UCSD-AML1 (cell line): Measurements from ENCODE around the gene SLC34A3.
"Not testable (repeated sequence)": the region's sequence is repeated elsewhere in the genome, so short reads cannot be mapped to it uniquely, and the experiment has no call there.

Experiments
- DNase-seq: peaks from one replicate; lab custom pipeline; 2025; ENCODE audit not compliant: unreplicated experiment; lab: John Stamatoyannopoulos, UW

The SLC34A3 gene

GRCh38 chr9:137228968-137229896, 1.5 kb upstream of the SLC34A3 start:
- no peak for DNase-seq

DNA sequence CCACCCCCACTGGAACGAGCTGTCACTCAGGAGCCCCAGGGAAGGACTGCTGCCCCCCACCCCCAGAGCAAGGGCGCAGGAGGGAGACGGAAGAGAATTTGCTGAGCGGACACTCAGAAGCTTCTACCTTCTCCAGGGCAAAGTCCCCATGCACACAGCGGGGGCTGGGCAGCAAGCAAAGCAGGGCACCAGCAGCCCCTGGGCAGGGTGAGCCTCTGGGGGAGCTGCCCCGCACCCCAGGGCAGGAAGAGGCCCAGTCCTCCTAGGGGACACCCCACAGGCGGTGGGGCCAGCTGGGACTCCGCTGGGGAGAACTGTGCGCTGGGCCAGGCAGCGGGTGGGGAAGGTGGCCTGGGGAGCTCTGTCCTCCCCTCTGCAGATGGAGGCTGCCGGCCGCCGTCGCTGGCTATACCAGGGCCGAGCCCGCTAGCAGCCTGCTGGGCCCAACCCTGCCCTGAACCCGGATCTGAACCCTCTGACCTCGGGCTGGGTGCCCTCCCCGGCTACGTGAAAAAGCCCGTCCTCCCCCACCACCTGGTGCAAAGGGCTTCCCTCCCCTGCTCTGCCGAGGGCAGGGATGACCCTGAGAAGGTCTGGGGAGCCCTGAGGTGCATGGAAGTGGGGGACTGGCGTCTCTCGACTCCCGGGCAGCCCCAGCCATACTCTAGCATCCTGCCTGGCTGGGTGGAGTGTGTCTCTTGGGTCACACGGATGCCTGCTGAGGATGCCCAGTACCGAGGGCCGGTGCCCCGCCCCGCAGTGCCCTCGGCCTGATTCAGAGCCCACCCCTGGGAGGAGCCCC, 597 bp upstream of the SLC34A3 start:
- no peak for DNase-seq

DNA sequence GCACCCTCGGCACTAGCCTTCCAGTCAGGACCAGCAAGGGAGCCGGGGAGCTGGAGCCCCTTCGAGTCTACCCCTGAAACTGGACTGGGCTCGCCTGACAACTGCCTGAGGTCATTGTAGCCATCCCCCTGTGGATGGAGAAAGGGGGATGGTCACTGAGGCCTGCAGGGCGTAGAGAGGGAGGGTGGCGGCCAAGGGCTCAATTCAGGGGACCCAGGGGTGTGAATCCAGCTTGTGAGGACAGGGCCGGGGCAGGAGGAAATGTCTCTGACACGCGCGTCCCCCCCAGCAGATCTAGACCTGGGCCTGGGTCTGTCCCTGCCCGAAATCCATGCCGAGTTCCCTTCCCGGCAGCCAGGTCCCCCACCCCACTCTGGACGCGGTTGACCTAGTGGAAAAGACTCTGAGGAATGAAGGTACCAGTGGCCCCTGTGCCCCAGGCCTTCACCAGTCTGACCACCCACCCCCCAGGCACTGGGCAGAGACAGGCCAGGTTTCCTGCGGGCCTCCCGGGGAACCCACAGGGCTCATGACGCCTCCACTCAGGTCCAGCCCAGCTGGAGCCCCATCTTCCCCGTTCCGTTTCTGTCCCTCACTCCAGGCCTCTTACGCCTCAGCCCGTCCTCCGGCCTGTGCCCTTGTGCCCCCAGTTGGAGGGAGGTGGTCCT, 805 bp downstream of the SLC34A3 start:
- DNase-seq: no peak

- DNase-seq: no peak
Observed at GRCh38 chr9:137232101-137232500, 1.4 kb downstream of the SLC34A3 start.

- DNase-seq: no peak
Observed at GRCh38 chr9:137232510-137232909, 1.8 kb downstream of the SLC34A3 start.

DNA sequence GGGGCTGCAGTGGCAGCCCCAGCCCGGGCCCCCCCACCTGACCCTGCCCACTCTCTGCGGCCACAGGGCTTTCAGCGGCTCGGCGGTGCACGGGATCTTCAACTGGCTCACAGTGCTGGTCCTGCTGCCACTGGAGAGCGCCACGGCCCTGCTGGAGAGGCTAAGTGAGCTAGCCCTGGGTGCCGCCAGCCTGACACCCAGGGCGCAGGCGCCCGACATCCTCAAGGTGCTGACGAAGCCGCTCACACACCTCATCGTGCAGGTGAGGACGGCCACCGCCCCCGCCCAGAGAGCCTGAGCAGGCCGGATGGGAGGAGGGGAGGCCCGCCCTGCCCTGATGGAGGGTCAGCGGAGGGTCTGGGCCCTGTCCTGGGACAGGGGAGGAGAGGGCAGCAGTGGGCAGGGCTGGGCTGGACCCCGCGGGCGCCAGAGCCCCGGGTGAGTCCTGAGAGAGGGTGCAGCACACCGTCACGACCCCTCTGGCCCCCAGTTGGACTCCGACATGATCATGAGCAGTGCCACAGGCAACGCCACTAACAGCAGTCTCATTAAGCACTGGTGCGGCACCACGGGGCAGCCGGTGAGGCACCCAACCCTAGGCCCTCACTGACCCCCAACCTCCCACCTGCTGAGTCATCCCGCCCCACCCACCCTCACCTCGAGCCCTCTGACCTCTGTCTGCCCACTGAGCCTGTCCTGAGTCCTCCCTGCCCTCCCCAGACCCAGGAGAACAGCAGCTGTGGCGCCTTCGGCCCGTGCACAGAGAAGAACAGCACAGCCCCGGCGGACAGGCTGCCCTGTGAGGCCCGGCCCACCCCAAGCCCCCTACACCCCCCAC, 2.7 kb downstream of the SLC34A3 start:
- DNase-seq: no peak

GRCh38 chr9:137234055-137234697, 3.5 kb downstream of the SLC34A3 start:
- DNase-seq: no peak

DNA sequence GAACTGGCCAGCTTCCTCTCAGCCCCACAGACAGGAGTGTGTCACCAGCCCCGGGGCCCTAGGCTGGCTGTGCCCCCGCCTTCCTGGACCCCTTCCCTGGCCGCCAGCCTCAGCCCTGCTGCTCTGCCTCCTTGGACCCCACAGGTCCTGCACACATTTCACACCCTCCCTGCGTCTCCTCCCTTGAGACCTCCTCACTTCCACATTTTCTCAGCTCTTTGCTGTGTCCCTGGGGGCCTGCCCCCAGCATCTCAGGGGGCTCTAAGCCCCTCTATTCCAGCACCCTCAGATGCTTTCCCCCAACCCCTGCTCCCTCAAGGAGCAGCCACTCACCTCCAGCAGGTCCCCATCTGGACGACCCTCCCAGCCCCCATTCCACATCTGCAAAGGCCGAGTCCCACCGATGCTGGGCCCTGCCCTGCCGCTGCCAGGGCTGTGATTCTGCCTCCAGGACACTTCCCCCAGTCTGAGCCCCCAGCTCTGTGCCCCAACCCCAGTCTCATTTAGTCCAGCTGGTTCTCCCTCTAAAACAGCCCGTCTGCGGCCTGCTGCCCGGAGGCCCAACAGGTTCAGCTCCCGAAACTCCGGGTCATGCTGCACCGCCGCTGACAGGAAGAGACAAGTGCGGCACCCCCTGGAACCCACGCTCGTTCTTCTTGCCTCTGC, 4.2 kb downstream of the SLC34A3 start:
- no peak for DNase-seq

DNA sequence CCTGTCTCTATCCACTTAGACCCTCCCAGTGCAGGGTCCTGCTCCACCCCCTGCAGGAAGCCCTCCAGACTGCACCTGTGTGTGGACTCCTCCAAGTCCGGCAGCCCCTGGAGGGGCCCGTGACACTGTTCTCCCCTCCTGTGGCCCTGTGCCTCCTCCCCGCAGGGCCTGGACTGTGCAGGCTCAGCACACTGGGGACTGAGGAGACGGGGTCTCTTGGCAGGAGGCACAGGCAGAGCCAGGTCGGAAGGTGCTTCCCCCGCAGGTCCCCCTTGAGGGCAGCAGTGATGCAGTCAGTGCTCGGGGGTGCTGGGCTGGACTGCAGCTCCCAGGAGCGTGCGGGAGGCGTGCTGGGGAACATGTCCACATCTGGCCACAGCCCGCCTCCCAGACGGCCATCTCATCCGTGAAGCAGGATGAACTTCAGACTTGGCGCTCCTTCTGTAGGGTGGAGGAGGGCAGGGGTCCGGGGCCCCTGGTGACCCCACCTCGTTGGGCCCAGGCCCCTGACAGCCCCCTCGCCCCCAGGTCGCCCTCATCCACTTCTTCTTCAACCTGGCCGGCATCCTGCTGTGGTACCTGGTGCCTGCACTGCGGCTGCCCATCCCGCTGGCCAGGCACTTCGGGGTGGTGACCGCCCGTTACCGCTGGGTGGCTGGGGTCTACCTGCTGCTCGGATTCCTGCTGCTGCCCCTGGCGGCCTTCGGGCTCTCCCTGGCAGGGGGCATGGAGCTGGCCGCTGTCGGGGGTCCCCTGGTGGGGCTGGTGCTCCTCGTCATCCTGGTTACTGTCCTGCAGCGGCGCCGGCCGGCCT, 4.9 kb downstream of the SLC34A3 start:
- no peak for DNase-seq

DNA sequence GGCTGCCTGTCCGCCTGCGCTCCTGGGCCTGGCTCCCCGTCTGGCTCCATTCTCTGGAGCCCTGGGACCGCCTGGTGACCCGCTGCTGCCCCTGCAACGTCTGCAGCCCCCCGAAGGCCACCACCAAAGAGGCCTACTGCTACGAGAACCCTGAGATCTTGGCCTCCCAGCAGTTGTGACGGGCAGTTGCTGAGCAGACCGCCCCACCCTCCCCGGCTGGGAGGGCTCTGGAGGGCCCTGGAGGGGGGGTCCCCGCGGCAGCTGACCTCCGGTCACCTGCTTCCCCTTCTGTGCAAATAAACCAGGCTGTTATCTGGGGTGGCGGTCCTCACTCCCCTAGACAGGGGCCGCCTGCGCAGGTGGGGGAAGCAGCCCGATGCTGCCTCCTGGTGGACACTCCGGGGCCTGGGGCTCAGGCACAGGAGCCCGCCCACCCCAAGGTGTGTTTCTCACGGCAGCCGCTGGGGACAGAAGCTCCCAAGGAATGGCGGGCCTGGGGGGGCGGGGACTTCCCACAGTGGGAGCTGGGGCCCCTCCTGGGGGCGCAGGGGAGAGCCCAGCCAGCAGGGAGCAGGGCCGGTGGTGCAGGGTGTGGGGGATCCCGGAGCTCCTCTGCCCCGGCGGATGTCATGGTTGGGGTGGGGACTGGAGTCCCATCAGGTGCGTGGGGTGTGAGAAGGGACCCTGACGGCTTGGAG, 5.7 kb downstream of the SLC34A3 start:
- DNase-seq: peak; percentile 87

DNA sequence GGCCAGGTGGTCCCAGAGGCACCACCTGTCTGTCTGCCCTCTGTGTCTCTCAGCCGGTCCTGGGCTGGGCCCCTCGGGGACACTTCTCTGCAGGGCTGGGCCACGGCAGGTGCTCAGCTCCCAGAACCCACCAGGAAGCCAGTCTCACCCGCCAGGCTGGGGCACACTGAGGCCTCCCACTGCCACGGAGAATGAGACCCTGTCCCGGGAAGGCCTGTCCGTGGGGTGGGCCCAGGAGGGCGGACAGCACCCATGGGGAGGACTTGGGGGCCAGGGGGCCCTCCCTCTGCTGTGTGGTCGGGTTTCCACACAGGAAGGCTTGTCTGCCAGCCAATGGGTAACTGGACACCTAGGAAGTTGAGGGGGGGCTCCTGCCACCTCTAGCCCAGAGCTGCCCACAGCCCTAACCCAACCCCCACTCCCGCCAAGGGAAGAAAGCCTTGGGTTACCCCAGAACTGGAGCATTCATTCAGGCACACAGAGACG, 6.3 kb downstream of the SLC34A3 start:
- DNase-seq: no peak

- DNase-seq: no peak
Observed at GRCh38 chr9:137237759-137238726, 7.3 kb downstream of the SLC34A3 start.

- not testable (repeated sequence) for DNase-seq
Observed at GRCh38 chr9:137239541-137240200, 9.0 kb downstream of the SLC34A3 start.

DNA sequence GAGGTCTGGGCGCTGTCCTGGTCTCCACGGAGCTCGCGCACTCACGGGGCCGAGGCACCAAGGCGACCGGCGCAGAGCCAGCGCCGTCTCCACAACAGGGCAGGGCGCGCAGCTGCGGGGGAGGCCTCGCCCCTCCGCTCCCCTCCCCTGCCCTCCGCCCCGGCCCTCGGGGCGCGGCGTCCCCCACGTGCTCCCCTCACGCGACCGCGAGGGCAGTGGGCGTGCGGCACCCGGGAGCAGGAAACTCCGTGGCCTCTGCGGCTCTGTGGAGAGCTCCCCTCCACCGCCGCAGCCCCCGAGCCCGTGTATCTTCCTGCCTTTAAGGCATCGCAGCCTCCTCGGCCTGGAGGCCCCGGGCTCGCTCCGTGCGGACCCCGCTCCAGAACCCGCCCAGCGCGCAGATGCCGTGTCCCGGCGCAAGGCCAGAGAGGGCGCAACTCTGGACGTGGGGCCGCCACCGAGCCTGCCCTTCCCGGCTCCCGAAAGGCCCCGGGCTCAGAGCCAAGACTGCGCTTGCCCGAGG, 9.7 kb downstream of the SLC34A3 start:
- peak; percentile 90 for DNase-seq

DNA sequence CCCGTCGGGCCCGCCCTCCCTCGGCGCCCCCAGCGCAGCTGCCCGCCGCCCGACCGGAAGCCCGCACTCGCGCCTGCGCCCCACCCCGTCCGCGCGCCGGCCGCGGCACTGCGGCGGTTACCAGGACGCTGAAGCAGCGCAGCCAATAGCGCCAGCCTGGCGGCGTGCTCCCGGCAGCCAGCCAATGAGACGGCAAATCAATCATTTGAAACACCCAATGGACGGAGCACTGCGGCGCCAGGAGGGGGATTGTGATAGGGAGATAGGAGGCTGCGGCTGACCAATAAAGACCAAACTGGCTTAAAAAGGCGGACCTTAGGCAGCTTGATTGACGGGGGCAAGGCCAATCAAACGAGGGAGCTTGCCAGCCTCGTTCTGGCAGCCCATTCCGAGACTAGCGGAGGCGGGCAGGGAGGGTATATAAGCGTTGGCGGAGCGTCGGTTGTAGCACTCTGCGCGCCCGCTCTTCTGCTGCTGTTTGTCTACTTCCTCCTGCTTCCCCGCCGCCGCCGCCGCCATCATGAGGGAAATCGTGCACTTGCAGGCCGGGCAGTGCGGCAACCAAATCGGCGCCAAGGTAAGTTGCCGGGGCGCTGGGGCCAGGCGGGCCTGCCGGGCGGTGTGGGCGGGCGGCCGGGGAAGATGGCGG, 10.3 kb downstream of the SLC34A3 start, which contains the start of gene TUBB4B:
Gene TUBB4B (plus strand): TSS at position 447 of the 649 bp plus-strand sequence. CDS start 74 bp downstream, at position 521.
- peak; percentile 99 for DNase-seq
